NCI-H2171 treated with DMSO at 0.1 percent for 48 hours (cell line): ENCODE measurements around the gene C16orf54.
"Not testable (repeated sequence)": the region's sequence is repeated elsewhere in the genome, so short reads cannot be mapped to it uniquely, and the experiment has no call there.

Experiments
- DNase-seq: peaks from one replicate; lab custom pipeline; 2025; lab: John Stamatoyannopoulos, UW

Gene C16orf54

GRCh38 chr16:29745853-29746345 is at the start of gene C16orf54:
TSS of gene C16orf54 (minus strand) at chr16:29745990. CDS start at chr16:29744951, 1,039 bp downstream.
- DNase-seq = no peak

DNA sequence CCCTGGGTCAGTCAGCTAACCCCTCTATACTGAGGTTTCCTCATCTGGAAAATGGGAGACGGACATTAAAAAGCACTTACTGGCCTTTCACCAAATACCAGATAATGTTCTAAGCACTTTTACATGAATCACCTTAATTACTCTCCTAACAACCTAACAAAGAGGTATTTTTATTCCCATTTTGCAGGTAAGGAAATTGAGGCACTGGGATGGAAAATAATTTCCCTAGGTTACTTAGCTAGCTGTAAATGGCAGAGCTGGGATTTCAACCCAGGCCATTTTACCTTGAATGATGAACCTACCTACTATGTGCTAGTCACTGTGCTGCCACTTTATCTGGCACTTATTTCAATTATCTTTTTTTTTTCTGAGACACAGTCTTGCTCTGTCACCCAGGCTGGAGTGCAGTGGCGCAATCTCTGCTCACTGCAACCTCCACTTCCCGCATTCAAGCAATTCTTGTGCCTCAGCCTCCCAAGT is 48.5 kb upstream of the C16orf54 start:
- no peak for DNase-seq

DNA sequence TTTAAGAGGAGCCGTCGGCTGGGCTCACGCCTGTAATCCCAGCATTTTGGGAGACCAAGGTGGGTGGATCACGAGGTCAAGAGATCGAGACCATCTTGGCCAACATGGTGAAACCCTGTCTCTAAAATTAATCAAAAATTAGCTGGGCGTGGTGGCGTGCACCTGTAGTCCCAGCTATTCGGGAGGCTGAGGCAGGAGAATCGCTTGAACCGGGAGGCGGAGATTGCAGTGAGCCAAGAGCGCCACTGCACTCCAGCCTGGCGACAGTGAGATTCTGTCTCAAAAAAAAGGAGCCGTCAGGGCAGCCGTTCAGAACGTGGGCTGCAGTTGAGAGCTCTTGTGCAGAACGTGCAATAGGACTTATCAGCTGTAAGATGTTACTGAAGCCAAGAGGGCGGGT is 47.4 kb upstream of the C16orf54 start:
- not testable (repeated sequence) for DNase-seq

- no peak for DNase-seq
These were observed 46.3 kb upstream of the C16orf54 start for GRCh38 chr16:29791845-29792807.

- DNase-seq = peak; percentile 55
These were observed 45.4 kb upstream of the C16orf54 start for GRCh38 chr16:29790949-29791844.

GRCh38 chr16:29790183-29790948 is 44.6 kb upstream of the C16orf54 start, which contains the start of gene KIF22:
TSS of gene KIF22 (plus strand) at chr16:29790751. CDS start at chr16:29790760, 9 bp downstream.
- DNase-seq = peak; percentile 98

DNA sequence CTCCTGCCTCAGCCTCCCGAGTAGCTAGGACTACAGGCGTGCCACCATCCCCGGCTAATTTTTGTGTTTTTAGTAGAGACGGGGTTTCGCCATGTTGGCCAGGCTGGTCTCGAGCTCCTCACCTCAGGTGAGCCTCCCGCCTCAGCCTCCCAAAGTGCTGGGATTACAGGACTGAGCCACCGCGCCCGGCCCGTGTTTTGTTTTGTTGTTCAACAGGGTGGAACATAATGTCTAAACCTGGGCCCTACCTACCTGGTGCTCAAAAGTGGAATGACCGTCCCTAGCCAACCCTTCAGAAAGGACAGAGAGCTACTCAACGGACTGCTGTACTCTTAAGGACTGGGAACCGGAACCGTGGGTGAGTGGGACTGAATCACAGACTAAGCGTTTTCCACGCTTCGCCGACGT is 44.0 kb upstream of the C16orf54 start:
- DNase-seq = no peak

DNA sequence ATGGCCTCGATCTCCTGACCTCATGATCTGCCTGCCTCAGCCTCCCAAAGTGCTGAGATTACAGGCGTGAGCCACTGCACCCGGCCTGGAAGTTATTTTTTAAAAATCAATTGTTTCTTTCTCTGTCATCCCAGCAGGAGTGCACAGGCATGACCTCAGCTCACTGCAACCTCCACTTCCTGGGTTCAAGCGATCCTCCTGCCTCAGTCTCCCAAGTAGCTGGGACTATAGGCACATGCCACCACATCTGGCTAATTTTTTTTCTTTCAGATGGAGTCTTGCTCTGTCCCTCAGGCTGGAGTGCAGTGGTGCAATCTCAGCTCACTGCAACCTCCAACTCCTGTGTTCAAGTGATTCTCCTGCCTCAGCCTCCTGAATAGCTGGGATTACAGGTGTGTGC is 41.4 kb upstream of the C16orf54 start:
- not testable (repeated sequence) for DNase-seq

DNA sequence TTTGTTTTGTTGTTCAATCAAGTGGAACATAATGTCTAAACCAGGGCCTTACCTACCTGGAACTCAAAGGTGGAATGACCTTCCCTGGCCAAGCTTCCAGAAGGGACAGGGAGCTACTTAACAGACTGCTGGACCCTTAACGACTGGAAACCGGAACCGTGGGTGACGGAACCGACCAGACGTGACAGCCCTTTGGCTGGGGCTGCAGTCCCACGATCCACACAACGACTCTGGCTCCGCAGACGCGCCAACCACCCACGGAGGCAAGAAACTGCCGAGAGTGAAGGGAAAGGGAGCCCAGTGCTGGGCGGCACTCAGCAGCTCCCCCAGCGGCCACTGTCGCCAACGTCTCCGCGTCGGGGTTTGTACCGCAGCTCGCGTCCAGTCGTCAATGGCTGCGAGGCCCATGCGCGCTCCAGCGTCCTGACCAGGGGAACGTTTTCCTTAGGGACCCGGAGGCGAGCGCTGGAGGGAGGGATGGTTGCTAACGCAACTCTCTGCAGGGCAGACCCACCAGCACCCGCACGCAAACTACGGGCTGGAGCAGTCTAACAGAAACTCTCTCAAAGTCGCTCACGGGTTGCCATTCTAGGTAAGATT is 39.2 kb upstream of the C16orf54 start:
- no peak for DNase-seq

DNA sequence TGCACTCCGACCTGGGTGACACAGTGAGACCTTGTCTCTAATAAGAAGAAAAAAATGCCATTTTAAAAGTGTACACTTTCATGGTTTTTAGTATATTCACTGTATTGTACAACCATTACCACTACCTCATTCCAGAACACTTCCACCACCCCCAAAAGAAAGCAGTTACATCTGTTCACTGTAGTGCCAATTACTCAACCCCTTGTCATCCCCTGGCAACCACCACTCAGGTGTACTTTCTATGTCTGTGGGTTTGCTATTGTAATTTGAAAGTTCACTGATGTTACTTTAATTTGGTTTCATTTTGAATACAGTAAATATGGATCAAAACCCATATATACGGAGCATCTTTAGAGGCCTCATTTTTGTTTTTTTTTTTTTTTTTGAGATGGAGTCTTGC is 38.4 kb upstream of the C16orf54 start:
- no peak for DNase-seq

DNA sequence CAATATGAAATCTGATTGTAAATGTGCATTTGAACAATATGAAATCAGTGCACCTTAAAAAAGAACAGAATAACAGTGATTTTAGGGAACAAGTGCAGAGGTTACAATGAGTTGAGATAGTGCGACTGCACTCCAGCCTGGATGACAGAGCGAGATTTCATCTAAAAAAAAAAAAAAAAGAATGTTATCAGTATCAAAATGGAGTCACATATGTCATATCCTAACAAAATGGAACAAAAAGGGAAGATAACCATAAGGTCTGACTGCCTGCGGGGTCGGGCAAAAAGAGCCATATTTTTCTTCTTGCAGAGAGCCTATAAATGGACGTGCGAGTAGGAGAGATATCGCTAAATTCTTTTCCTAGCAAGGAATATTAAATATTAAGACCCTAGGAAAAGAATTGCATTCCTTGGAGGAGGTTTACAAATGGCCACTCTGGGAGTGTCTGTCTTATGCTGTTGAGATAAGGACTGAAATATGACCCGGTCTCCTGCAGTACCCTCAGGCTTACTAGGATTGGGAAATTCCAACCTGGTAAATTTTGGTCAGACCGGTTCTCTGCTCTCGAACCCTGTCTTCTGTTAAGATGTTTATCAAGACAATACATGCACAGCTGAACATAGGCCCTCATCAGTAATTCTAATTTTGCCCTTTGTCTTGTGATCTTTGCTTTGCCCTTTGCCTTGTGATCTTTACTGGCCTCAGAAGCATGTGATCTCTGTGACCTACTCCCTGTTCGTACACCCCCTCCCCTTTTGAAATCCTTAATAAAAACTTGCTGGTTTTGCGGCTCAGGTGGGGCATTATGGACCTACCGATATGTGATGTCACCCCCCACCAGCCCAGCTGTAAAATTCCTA is 37.5 kb upstream of the C16orf54 start:
- not testable (repeated sequence) for DNase-seq

DNA sequence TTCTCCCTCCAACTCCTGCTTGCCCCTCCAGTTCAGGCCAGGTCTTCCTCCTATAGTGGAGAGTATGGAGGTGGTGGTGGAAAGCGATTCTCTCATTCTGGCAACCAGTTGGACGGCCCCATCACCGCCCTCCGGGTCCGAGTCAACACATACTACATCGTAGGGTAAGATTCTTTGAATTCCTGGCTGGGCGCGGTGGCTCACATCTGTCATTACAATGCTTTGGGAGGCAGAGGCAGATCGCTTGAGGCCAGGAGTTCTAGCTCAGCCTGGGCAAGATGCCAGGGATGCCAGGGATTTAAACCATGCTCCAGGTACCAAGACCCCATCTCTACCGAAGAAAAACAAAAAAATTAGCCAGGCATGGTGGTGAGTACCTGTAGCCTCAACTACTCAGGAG is 33.7 kb upstream of the C16orf54 start:
- DNase-seq = no peak

DNA sequence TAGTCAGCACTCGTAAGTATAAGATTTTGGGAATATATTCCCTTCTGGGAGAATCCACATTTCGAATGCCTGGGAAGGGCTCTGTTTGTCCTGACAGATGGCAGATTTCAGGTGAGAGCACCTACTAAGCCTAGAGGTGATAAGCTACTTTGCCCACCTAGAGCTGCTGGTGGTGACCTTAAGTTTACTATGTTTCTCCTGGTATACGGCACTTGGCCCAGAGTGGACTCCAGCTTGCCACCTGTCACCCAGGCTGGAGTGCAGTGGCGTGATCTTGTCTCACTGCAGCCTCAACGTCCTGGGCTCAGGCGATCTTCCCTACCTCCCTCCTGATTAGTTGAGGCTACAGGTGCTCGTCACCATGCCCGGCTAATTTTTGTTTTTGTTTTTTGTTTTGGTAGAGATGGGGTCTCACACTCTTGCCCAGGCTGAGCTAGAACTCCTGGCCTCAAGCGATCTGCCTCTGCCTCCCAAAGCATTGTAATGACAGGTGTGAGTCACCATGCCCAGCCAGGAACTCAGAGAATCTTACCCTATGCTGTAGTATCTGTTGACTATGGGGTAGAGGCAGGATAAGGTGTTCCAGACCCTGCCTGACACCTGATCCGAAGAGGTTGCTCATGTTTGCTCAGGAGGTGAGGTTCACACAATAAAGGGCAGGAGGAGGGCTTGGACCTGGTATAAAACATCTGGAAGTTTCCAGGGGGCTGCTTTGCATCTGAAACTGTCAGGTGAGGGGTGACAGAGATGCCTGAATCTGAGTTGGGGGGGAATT is 32.0 kb upstream of the C16orf54 start, which contains the start of gene ZG16:
TSS of gene ZG16 (plus strand) at position 681 of the 775 bp plus-strand sequence. CDS start 1,011 bp downstream, outside the sequence.
- DNase-seq = peak; percentile 5

DNA sequence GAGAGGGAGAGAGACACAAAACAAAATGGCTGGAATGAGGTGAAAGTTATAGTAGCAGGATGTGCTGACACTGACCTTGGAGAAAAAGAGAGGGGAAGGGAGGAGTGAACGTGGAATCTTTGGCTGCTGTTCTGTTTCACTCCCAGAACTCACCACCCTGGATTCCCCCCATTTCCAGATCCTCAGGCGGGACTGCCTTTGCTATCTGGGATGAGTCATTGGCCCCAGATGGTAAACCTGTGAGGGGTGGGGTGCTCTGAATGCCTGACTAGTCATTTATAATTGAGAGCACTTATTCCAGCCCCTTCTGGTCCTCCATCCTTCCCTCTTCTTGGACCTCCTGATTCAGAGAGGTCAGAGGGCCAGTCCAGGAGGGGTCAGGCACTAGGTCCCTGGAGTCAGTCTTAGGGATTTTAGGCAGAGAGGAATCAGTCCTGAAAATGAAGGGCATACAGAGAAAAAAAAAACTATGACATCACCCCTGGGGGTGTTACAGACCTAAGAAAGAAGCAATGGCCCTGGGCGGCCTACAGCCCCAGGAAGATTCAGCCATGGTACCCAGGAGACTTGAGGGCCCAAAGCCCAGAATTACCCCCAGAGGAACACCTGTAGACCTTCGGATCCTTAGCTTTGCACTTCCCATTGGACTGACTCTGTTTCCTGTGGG is 30.1 kb upstream of the C16orf54 start:
- DNase-seq = peak; percentile 74

DNA sequence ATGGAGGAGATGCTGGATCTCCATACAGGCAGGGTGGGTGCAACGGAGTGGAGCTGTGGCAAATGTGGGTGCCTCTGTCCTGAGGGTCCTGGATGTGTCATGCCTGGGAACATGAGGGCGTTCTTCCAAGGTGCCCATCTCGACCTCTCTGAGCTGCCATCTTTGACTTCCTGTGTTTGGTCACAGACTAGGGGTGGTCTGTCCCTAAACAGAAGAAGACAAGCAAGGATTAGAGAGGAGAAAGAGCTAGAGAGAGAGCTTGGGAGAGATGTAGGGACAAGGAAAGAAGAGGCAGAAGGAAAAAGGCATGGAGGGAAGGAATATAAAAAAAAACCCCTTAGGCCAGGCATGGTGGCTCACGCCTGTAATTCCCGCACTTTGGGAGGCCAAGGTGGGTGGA is 28.9 kb upstream of the C16orf54 start:
- DNase-seq = no peak

GRCh38 chr16:29772330-29772729 is 26.5 kb upstream of the C16orf54 start:
- DNase-seq = not testable (repeated sequence)

GRCh38 chr16:29770250-29770929 is 24.6 kb upstream of the C16orf54 start:
- peak; percentile 65 for DNase-seq

GRCh38 chr16:29769507-29769906 is 23.7 kb upstream of the C16orf54 start:
- DNase-seq = no peak
